ENCODE data around the gene MDFIC. TPM values are rescaled to one million over a fixed set of nuclear protein-coding genes. Genes with fewer than 3 reads are reported as not detected.

Gene MDFIC
- polyA plus RNA-seq, 1 of the 3 experiments (the other 2 are of a cell fraction), result 2.8 TPM

- TF ChIP-seq GABPA (IDR thresholded peaks at IDR 0.05; ENCODE audit: low read depth) (no peak), RXRA (IDR thresholded peaks at IDR 0.05; ENCODE audit: borderline replicate concordance, low read depth) (no peak), ELF1 (IDR thresholded peaks at IDR 0.05) (no peak), MAX (IDR thresholded peaks at IDR 0.05; ENCODE audit: low read depth) (no peak), EP300 (IDR thresholded peaks at IDR 0.05; ENCODE audit: borderline replicate concordance in 1 of 2, low read depth in 1 of 2, low read length in 1 of 2) (no peak), RCOR1 (IDR thresholded peaks at IDR 0.05; ENCODE audit: low read length) (no peak), NFIC (IDR thresholded peaks at IDR 0.05; ENCODE audit: borderline replicate concordance) (no peak)
- Histone ChIP-seq H3K79me2 (ENCODE audit: insufficient read depth) (no peaks in the 10 kb centered on the region), H3K36me3 (replicated peaks in 1 of 2; ENCODE audit: control insufficient read depth in 1 of 2, insufficient read depth in 2 of 2, low read length in 1 of 2) (no peaks in the 10 kb centered on the region), H3K27ac (ENCODE audit: low read depth in 2 of 2, low read length in 1 of 2) (no peak overlapping the region), H3K9me2 (no peaks in the 10 kb centered on the region), H3K4me2 (no peak overlapping the region), H3K27me3 (ENCODE audit: insufficient read depth) (no peaks in the 10 kb centered on the region), H3K9ac (no peak overlapping the region), H4K20me1 (ENCODE audit: insufficient read depth) (no peaks in the 10 kb centered on the region), H3K9me3 (no peaks in the 10 kb centered on the region), H3F3A (replicated peaks; ENCODE audit: insufficient read depth) (no peaks in the 10 kb centered on the region), H2AFZ (ENCODE audit: low read depth) (no peak overlapping the region), H3K4me1 (ENCODE audit: control insufficient read depth in 1 of 2, insufficient read depth in 2 of 2, low read depth in 1 of 2, low read length in 1 of 2) (no peaks in the 10 kb centered on the region), H3K4me3 (ENCODE audit: low read depth in 2 of 2, low read length in 1 of 2) (no peak overlapping the region)
- CTCF ChIA-PET, result no interaction called here
- 10% methylated on average over 4 of the region's 4 CpGs for WGBS (ENCODE audit: low lambda C conversion rate)
- DNase-seq, result no peak
- POLR2A ChIA-PET, result no interaction called here
These were observed 98.2 kb downstream of the MDFIC start for GRCh38 chr7:115019882-115020605.

- Histone ChIP-seq H3K4me1 (ENCODE audit: control insufficient read depth in 1 of 2, insufficient read depth in 2 of 2, low read depth in 1 of 2, low read length in 1 of 2) (no peaks in the 10 kb centered on the region), H3K4me3 (ENCODE audit: low read depth in 2 of 2, low read length in 1 of 2) (no peak overlapping the region), H4K20me1 (ENCODE audit: insufficient read depth) (no peaks in the 10 kb centered on the region), H3K36me3 (replicated peaks in 1 of 2; ENCODE audit: control insufficient read depth in 1 of 2, insufficient read depth in 2 of 2, low read length in 1 of 2) (no peaks in the 10 kb centered on the region), H3K4me2 (no peak overlapping the region), H3K9ac (no peak overlapping the region), H3F3A (replicated peaks; ENCODE audit: insufficient read depth) (no peaks in the 10 kb centered on the region), H3K27me3 (ENCODE audit: insufficient read depth) (no peaks in the 10 kb centered on the region), H3K79me2 (ENCODE audit: insufficient read depth) (no peaks in the 10 kb centered on the region), H3K9me2 (no peaks in the 10 kb centered on the region), H3K27ac (ENCODE audit: low read depth in 2 of 2, low read length in 1 of 2) (no peak overlapping the region), H3K9me3 (no peaks in the 10 kb centered on the region), H2AFZ (ENCODE audit: low read depth) (no peak overlapping the region)
- CTCF ChIA-PET, result interaction anchor here (1.0 kb wide), 1 partner anchor 12 kb away, joined by 3 read pairs; no protein-coding TSS in a partner anchor
- no peak for TF ChIP-seq TAF1 (IDR thresholded peaks at IDR 0.05; ENCODE audit: borderline replicate concordance, low read depth, low read length)
- no peak for TF ChIP-seq CTCF (IDR thresholded peaks at IDR 0.05)
- no peak for TF ChIP-seq JUND (IDR thresholded peaks at IDR 0.05)
- no peak for TF ChIP-seq MAX (IDR thresholded peaks at IDR 0.05; ENCODE audit: low read depth)
- TF ChIP-seq FOSL2 (IDR thresholded peaks at IDR 0.05; ENCODE audit: borderline replicate concordance, low read depth), result no peak
- no peak for TF ChIP-seq ELF1 (IDR thresholded peaks at IDR 0.05)
- TF ChIP-seq SMC3 (IDR thresholded peaks at IDR 0.05; ENCODE audit: low read depth, low read length), result no peak
- TF ChIP-seq USF2 (IDR thresholded peaks at IDR 0.05; ENCODE audit: borderline replicate concordance, low read depth, low read length), result no peak
- no peak for TF ChIP-seq USF1 (IDR thresholded peaks at IDR 0.05; ENCODE audit: borderline replicate concordance, low read depth)
- TF ChIP-seq MEF2A (IDR thresholded peaks at IDR 0.05; ENCODE audit: borderline replicate concordance, low read depth), result no peak
- TF ChIP-seq IRF3 (IDR thresholded peaks at IDR 0.05; ENCODE audit: low read depth, low read length), result no peak
- no peak for TF ChIP-seq POLR2AphosphoS5 (IDR thresholded peaks at IDR 0.05; ENCODE audit: low read depth, low read length)
- no peak for TF ChIP-seq NRF1 (IDR thresholded peaks at IDR 0.05; ENCODE audit: low read depth, low read length)
- POLR2A ChIA-PET, result no interaction called here
- 8% methylated on average over 6 of the region's 6 CpGs for WGBS (ENCODE audit: low lambda C conversion rate)
- no peak for DNase-seq
These were observed 101.3 kb downstream of the MDFIC start for GRCh38 chr7:115023219-115023618.
